ENCODE data around the gene LRRC4.
A peak's percentile ranks its signal among the peaks of the same experiment; 100 is the strongest.

LRRC4 gene

DNA sequence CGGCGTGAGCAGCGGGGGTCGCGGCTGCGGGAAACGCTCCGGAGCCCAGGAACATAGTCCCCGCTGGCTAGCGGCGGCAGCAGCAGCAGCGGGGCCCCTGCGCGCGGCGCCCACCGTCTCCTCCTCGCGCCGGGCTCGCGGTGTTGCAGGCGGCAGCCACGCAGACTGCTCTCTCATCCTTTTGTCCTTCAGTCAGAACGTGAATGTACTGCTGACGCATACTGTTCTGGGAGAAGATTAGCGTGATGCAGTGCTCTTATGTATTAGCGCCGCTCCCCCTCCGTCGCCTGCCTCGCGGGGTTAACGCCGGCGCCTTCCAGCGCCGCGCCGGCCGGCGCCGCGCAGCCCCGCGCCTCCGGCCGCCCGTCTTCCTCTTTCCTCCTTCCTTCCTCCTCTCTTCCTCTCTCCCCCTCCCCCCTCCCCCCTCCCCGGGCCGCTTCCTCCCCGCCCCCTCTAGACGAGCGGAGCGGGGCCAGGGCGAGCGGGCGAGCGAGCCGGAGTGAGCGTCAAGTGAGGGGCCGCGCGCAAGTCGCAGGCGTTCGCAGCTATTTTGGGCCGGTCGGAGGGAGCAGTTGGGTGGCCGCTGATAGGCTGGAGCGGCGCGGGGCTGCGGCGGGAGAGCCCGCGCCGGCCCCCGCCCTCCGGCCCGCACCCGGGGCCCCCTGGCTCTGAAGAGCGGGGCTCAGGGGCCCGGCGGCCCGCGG is 816 bp upstream of the LRRC4 start (continued):
- TF ChIP-seq EGR2 (tag by site-specific recombination; IDR thresholded peaks at IDR 0.05; ENCODE audit: low read depth) (no peak), ZNF341 (tag by site-specific recombination; IDR thresholded peaks at IDR 0.05; ENCODE audit: low read depth) (peak; percentile 90), ZNF423 (tag by site-specific recombination; IDR thresholded peaks at IDR 0.05) (no peak), ZNF138 (tag by site-specific recombination; IDR thresholded peaks at IDR 0.05; ENCODE audit: borderline replicate concordance) (no peak), ZNF544 (tag by site-specific recombination; IDR thresholded peaks at IDR 0.05) (no peak), ZNF398 (tag by site-specific recombination; IDR thresholded peaks at IDR 0.05) (0 out of 2 replicates have a peak, but pooled peaks have one; percentile 17), SP3 (tag by site-specific recombination; IDR thresholded peaks at IDR 0.05) (no peak), ZBTB21 (tag by site-specific recombination; IDR thresholded peaks at IDR 0.05) (0 out of 2 replicates have a peak, but pooled peaks have one; percentile 26), ZNF324 (tag by site-specific recombination; IDR thresholded peaks at IDR 0.05) (no peak), ZNF184 (tag by site-specific recombination; IDR thresholded peaks at IDR 0.05) (0 out of 2 replicates have a peak, but pooled peaks have one; percentile 31), ZNF660 (tag by site-specific recombination; IDR thresholded peaks at IDR 0.05) (peak; percentile 84), ZNF155 (tag by site-specific recombination; IDR thresholded peaks at IDR 0.05) (no peak), ZFP37 (tag by site-specific recombination; IDR thresholded peaks at IDR 0.05) (no peak), ZNF175 (tag by site-specific recombination; IDR thresholded peaks at IDR 0.05) (no peak), ZNF426 (tag by site-specific recombination; IDR thresholded peaks at IDR 0.05) (no peak), ZNF76 (tag by site-specific recombination; IDR thresholded peaks at IDR 0.05; ENCODE audit: borderline replicate concordance, low read depth) (no peak), ZEB2 (tag by site-specific recombination; IDR thresholded peaks at IDR 0.05) (0 out of 2 replicates have a peak, but pooled peaks have one; percentile 13), HOXA7 (CRISPR knock-in tag; IDR thresholded peaks at IDR 0.05; ENCODE audit: borderline replicate concordance) (no peak), YY2 (tag by site-specific recombination; IDR thresholded peaks at IDR 0.05) (no peak), ZNF626 (tag by site-specific recombination; IDR thresholded peaks at IDR 0.05) (no peak)
- TF ChIP-seq, protein P1, sequence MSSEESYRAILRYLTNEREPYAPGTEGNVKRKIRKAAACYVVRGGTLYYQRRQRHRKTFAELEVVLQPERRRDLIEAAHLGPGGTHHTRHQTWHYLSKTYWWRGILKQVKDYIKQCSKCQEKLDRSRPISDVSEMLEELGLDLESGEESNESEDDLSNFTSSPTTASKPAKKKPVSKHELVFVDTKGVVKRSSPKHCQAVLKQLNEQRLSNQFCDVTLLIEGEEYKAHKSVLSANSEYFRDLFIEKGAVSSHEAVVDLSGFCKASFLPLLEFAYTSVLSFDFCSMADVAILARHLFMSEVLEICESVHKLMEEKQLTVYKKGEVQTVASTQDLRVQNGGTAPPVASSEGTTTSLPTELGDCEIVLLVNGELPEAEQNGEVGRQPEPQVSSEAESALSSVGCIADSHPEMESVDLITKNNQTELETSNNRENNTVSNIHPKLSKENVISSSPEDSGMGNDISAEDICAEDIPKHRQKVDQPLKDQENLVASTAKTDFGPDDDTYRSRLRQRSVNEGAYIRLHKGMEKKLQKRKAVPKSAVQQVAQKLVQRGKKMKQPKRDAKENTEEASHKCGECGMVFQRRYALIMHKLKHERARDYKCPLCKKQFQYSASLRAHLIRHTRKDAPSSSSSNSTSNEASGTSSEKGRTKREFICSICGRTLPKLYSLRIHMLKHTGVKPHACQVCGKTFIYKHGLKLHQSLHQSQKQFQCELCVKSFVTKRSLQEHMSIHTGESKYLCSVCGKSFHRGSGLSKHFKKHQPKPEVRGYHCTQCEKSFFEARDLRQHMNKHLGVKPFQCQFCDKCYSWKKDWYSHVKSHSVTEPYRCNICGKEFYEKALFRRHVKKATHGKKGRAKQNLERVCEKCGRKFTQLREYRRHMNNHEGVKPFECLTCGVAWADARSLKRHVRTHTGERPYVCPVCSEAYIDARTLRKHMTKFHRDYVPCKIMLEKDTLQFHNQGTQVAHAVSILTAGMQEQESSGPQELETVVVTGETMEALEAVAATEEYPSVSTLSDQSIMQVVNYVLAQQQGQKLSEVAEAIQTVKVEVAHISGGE (tag by site-specific recombination; conservative IDR thresholded peaks at IDR 0.05; ENCODE audit: low read depth) = 0 out of 2 replicates have a peak, but pooled peaks have one; percentile 27
- TF ChIP-seq, protein P2, sequence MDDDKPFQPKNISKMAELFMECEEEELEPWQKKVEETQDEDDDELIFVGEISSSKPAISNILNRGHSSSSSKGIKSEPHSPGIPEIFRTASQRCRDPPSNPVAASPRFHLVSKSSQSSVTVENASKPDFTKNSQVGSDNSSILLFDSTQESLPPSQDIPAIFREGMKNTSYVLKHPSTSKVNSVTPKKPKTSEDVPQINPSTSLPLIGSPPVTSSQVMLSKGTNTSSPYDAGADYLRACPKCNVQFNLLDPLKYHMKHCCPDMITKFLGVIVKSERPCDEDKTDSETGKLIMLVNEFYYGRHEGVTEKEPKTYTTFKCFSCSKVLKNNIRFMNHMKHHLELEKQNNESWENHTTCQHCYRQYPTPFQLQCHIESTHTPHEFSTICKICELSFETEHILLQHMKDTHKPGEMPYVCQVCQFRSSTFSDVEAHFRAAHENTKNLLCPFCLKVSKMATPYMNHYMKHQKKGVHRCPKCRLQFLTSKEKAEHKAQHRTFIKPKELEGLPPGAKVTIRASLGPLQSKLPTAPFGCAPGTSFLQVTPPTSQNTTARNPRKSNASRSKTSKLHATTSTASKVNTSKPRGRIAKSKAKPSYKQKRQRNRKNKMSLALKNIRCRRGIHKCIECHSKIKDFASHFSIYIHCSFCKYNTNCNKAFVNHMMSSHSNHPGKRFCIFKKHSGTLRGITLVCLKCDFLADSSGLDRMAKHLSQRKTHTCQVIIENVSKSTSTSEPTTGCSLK (tag by site-specific recombination; IDR thresholded peaks at IDR 0.05) = no peak
- TF ChIP-seq, protein P3, sequence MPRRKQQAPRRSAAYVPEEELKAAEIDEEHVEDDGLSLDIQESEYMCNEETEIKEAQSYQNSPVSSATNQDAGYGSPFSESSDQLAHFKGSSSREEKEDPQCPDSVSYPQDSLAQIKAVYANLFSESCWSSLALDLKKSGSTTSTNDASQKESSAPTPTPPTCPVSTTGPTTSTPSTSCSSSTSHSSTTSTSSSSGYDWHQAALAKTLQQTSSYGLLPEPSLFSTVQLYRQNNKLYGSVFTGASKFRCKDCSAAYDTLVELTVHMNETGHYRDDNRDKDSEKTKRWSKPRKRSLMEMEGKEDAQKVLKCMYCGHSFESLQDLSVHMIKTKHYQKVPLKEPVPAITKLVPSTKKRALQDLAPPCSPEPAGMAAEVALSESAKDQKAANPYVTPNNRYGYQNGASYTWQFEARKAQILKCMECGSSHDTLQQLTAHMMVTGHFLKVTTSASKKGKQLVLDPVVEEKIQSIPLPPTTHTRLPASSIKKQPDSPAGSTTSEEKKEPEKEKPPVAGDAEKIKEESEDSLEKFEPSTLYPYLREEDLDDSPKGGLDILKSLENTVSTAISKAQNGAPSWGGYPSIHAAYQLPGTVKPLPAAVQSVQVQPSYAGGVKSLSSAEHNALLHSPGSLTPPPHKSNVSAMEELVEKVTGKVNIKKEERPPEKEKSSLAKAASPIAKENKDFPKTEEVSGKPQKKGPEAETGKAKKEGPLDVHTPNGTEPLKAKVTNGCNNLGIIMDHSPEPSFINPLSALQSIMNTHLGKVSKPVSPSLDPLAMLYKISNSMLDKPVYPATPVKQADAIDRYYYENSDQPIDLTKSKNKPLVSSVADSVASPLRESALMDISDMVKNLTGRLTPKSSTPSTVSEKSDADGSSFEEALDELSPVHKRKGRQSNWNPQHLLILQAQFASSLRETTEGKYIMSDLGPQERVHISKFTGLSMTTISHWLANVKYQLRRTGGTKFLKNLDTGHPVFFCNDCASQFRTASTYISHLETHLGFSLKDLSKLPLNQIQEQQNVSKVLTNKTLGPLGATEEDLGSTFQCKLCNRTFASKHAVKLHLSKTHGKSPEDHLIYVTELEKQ (tag by site-specific recombination; IDR thresholded peaks at IDR 0.05; ENCODE audit: borderline replicate concordance) = no peak

All from HEK293 (cell line).